SK-N-SH (cell line): ENCODE data around the gene SEC14L6. TPM values are rescaled to one million over a fixed set of nuclear protein-coding genes. Genes with fewer than 3 reads are reported as not detected.

Experiments used
- CTCF ChIA-PET: fragments of 300-600, 350-600 bp; formaldehyde crosslinking; extraction: SDS; loops from one replicate; lab custom pipeline; 2021; lab: Yijun Ruan, JAX
- POLR2A ChIA-PET: fragments of 350-600 bp; sonication (Branson Sonifier 250); formaldehyde crosslinking; extraction: SDS; loops from one replicate; lab custom pipeline; 2020; ENCODE audit warnings: antibody characterized with exemption, inconsistent platforms; lab: Yijun Ruan, JAX
- DNase-seq: peaks from one replicate; pipeline ENCODE4 v3.0.0; 2012
- H2AFZ ChIP-seq: fragments of 200-600 bp; sonication (generic); 2 replicates; pipeline ENCODE4 v1.8.1; 2016; ENCODE audit warnings: antibody characterized with exemption, mild to moderate bottlenecking, low read depth
- H3F3A ChIP-seq: fragments of 200-600 bp; sonication (generic); replicated peaks from 2 replicates; pipeline ENCODE3; 2016; ENCODE audit warnings: antibody characterized with exemption, mild to moderate bottlenecking; ENCODE audit not compliant: insufficient read depth
- H3K27ac ChIP-seq, 2 experiments: fragments of 200-500 bp in 1 of 2; fragments of 200-600 bp in 1 of 2; sonication (Bioruptor generic) in 1 of 2; sonication (generic), shearing (Covaris generic) in 1 of 2; 2 replicates each; pipeline versions ENCODE4 v1.5.1 to v1.6.1; 2014 to 2016; ENCODE audit warnings: low read depth in 2 of 2, inconsistent platforms in 1 of 2, low read length in 1 of 2, mild to moderate bottlenecking in 1 of 2, mixed read lengths in 1 of 2
- H3K27me3 ChIP-seq: fragments of 200-600 bp; sonication (generic), shearing (Covaris generic); 2 replicates; pipeline ENCODE4 v1.6.1; 2016; ENCODE audit warnings: mixed run types; ENCODE audit not compliant: insufficient read depth
- H3K36me3 ChIP-seq, 2 experiments: fragments of 200-500 bp in 1 of 2; fragments of 200-600 bp in 1 of 2; sonication (Bioruptor generic) in 1 of 2; sonication (generic) in 1 of 2; replicated peaks in 1 of 2; 2 replicates each; pipeline versions ENCODE3 to v1.5.1; 2014 to 2016; ENCODE audit warnings: low read length in 1 of 2, mild to moderate bottlenecking in 1 of 2; ENCODE audit not compliant: insufficient read depth in 2 of 2, control insufficient read depth in 1 of 2
- H3K4me1 ChIP-seq, 2 experiments: fragments of 200-500 bp in 1 of 2; fragments of 200-600 bp in 1 of 2; sonication (Bioruptor generic) in 1 of 2; sonication (generic), shearing (Covaris generic) in 1 of 2; 2 replicates each; pipeline versions ENCODE4 v1.5.1 to v1.6.1; 2014 to 2016; ENCODE audit warnings: low read depth in 1 of 2, low read length in 1 of 2, mixed run types in 1 of 2; ENCODE audit not compliant: insufficient read depth in 2 of 2, control insufficient read depth in 1 of 2
- H3K4me2 ChIP-seq: fragments of 200-600 bp; sonication (generic), shearing (Covaris generic); 2 replicates; pipeline ENCODE4 v1.6.1; 2017; ENCODE audit warnings: mixed run types
- H3K4me3 ChIP-seq, 2 experiments: fragments of 200-500 bp in 1 of 2; fragments of 200-600 bp in 1 of 2; sonication (Bioruptor generic) in 1 of 2; sonication (generic), shearing (Covaris generic) in 1 of 2; 2 replicates each; pipeline versions ENCODE4 v1.5.1 to v1.8.1; 2014 to 2016; ENCODE audit warnings: low read depth in 2 of 2, inconsistent platforms in 1 of 2, low read length in 1 of 2, mild to moderate bottlenecking in 1 of 2, mixed read lengths in 1 of 2, moderate library complexity in 1 of 2
- H3K79me2 ChIP-seq: fragments of 200-600 bp; sonication (generic); 2 replicates; pipeline ENCODE4 v1.8.1; 2017; ENCODE audit warnings: mild to moderate bottlenecking; ENCODE audit not compliant: insufficient read depth
- H3K9ac ChIP-seq: fragments of 200-600 bp; sonication (generic); 2 replicates; pipeline ENCODE4 v1.6.1; 2017; ENCODE audit warnings: mixed run types
- H3K9me2 ChIP-seq: fragments of 200-600 bp; sonication (generic); 2 replicates; pipeline ENCODE4 v1.6.1; 2017; ENCODE audit warnings: mixed run types
- H3K9me3 ChIP-seq: fragments of 200-600 bp; sonication (generic); 2 replicates; pipeline ENCODE4 v1.6.1; 2017; ENCODE audit warnings: mixed run types, mild to moderate bottlenecking, moderate library complexity
- H4K20me1 ChIP-seq: fragments of 200-600 bp; sonication (generic); 2 replicates; pipeline ENCODE4 v1.6.1; 2017; ENCODE audit warnings: mild to moderate bottlenecking, mixed run types; ENCODE audit not compliant: insufficient read depth
- CHD2 ChIP-seq: fragments of 150-350 bp; IDR thresholded peaks from 2 replicates; pipeline ENCODE4 v1.6.1; 2018; ENCODE audit warnings: low read length; ENCODE audit not compliant: partially characterized antibody
- EP300 ChIP-seq, 2 experiments: IDR thresholded peaks; 2 replicates each; pipeline versions ENCODE4 v1.4.0 to v1.6.1; 2012; ENCODE audit warnings: borderline replicate concordance in 1 of 2, low read depth in 1 of 2, low read length in 1 of 2
- EZH2phosphoT487 ChIP-seq: fragments of 200-600 bp; sonication (generic); IDR thresholded peaks from 2 replicates; pipeline ENCODE4 v1.6.1; 2017; ENCODE audit warnings: low read depth, mixed run types, mild to moderate bottlenecking, antibody characterized with exemption, moderate library complexity, borderline replicate concordance
- FOXJ3 ChIP-seq: sonication (generic); formaldehyde crosslinking; IDR thresholded peaks from 2 replicates; pipeline ENCODE4 v1.5.1; 2020; ENCODE audit warnings: mild to moderate bottlenecking, missing genetic modification reagents
- MEF2A ChIP-seq: IDR thresholded peaks from 2 replicates; pipeline ENCODE4 v1.4.0; 2012; ENCODE audit warnings: low read depth, borderline replicate concordance
- NFIC ChIP-seq: IDR thresholded peaks from 2 replicates; pipeline ENCODE4 v1.4.0; 2012; ENCODE audit warnings: borderline replicate concordance
- RAD21 ChIP-seq: IDR thresholded peaks from 2 replicates; pipeline ENCODE4 v1.6.1; 2012; ENCODE audit warnings: mild to moderate bottlenecking, low read length
- RCOR1 ChIP-seq: fragments of 150-350 bp; IDR thresholded peaks from 2 replicates; pipeline ENCODE4 v1.6.1; 2017; ENCODE audit warnings: antibody characterized with exemption, low read length
- RFX5 ChIP-seq: IDR thresholded peaks from 2 replicates; pipeline ENCODE4 v1.6.1; 2012; ENCODE audit warnings: mild to moderate bottlenecking, improper control_type of control experiment, low read length
- SIN3A ChIP-seq: IDR thresholded peaks from 2 replicates; pipeline ENCODE4 v1.6.1; 2012; ENCODE audit warnings: low read depth, mild to moderate bottlenecking, low read length, moderate library complexity, borderline replicate concordance
- WGBS: methylation state at CpG from one replicate; pipeline ENCODE4 v1.1.6; 2017; ENCODE audit warnings: low lambda C conversion rate; 5-methylcytosine and 5-hydroxymethylcytosine counted together
- polyA plus RNA-seq, 3 experiments: library from polyadenylated mRNA; depleted of rRNA; stranded (reverse); fragments of >200 nt; gene quantifications; 2 replicates each; pipeline ENCODE4 v1.2.3, GENCODE V29; 2012
- TF ChIP-seq, protein P1 (sequence below): IDR thresholded peaks from 2 replicates; pipeline ENCODE4 v1.6.1; 2012; ENCODE audit warnings: mild to moderate bottlenecking, low read depth, low read length, moderate library complexity
- TF ChIP-seq, protein P2 (sequence below): IDR thresholded peaks from 2 replicates; pipeline ENCODE4 v1.4.0; 2012; ENCODE audit warnings: low read depth, borderline replicate concordance
- TF ChIP-seq, protein P3 (sequence below): IDR thresholded peaks from 2 replicates; pipeline ENCODE4; 2012
- TF ChIP-seq, protein P4 (sequence below): IDR thresholded peaks from 2 replicates; pipeline ENCODE4 v1.4.0; 2012; ENCODE audit warnings: low read depth, borderline replicate concordance

The SEC14L6 gene
- polyA plus RNA-seq, 1 of the 3 experiments (the other 2 are of a cell fraction): not detected

DNA sequence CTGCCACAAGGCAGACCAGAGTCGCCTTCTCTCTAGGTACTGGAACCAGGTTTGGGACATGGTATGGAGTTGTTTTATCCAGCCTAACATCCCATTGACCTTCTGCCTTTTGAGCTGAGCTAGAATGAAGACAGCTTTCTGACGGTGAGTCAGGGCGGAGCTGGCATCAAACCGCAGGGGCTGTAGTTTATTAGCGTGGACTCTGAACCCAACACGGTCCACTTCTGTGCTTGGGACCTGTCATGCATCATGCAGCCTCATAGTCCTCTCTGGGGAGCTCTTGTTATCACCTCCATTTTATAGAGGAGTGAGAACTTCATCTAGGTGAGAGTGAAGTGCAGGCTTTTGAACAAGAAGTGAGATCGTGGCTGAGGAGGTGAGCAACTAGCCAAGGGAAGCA lies 19.6 kb upstream of the SEC14L6 start:
- H3K27me3 ChIP-seq: no peaks in the 10 kb centered on the region; the same call in 1 of the 2 replicates
- H3F3A ChIP-seq: no peaks in the 10 kb centered on the region
- TF ChIP-seq FOXJ3 (CRISPR knock-in tag) (no peak), CHD2 (no peak), NFIC (no peak), EZH2phosphoT487 (no peak), RFX5 (no peak), MEF2A (no peak), RCOR1 (no peak), SIN3A (no peak), EP300 (IDR thresholded peaks at IDR 0.05; ENCODE audit: borderline replicate concordance in 1 of 2, low read depth in 1 of 2, low read length in 1 of 2) (no peak), RAD21 (no peak)
- TF ChIP-seq, protein P1, sequence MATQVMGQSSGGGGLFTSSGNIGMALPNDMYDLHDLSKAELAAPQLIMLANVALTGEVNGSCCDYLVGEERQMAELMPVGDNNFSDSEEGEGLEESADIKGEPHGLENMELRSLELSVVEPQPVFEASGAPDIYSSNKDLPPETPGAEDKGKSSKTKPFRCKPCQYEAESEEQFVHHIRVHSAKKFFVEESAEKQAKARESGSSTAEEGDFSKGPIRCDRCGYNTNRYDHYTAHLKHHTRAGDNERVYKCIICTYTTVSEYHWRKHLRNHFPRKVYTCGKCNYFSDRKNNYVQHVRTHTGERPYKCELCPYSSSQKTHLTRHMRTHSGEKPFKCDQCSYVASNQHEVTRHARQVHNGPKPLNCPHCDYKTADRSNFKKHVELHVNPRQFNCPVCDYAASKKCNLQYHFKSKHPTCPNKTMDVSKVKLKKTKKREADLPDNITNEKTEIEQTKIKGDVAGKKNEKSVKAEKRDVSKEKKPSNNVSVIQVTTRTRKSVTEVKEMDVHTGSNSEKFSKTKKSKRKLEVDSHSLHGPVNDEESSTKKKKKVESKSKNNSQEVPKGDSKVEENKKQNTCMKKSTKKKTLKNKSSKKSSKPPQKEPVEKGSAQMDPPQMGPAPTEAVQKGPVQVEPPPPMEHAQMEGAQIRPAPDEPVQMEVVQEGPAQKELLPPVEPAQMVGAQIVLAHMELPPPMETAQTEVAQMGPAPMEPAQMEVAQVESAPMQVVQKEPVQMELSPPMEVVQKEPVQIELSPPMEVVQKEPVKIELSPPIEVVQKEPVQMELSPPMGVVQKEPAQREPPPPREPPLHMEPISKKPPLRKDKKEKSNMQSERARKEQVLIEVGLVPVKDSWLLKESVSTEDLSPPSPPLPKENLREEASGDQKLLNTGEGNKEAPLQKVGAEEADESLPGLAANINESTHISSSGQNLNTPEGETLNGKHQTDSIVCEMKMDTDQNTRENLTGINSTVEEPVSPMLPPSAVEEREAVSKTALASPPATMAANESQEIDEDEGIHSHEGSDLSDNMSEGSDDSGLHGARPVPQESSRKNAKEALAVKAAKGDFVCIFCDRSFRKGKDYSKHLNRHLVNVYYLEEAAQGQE: no peak
- TF ChIP-seq, protein P2, sequence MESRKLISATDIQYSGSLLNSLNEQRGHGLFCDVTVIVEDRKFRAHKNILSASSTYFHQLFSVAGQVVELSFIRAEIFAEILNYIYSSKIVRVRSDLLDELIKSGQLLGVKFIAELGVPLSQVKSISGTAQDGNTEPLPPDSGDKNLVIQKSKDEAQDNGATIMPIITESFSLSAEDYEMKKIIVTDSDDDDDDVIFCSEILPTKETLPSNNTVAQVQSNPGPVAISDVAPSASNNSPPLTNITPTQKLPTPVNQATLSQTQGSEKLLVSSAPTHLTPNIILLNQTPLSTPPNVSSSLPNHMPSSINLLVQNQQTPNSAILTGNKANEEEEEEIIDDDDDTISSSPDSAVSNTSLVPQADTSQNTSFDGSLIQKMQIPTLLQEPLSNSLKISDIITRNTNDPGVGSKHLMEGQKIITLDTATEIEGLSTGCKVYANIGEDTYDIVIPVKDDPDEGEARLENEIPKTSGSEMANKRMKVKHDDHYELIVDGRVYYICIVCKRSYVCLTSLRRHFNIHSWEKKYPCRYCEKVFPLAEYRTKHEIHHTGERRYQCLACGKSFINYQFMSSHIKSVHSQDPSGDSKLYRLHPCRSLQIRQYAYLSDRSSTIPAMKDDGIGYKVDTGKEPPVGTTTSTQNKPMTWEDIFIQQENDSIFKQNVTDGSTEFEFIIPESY: no peak
- TF ChIP-seq, protein P3, sequence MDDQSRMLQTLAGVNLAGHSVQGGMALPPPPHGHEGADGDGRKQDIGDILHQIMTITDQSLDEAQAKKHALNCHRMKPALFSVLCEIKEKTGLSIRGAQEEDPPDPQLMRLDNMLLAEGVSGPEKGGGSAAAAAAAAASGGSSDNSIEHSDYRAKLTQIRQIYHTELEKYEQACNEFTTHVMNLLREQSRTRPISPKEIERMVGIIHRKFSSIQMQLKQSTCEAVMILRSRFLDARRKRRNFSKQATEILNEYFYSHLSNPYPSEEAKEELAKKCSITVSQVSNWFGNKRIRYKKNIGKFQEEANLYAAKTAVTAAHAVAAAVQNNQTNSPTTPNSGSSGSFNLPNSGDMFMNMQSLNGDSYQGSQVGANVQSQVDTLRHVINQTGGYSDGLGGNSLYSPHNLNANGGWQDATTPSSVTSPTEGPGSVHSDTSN: no peak
- TF ChIP-seq, protein P4, sequence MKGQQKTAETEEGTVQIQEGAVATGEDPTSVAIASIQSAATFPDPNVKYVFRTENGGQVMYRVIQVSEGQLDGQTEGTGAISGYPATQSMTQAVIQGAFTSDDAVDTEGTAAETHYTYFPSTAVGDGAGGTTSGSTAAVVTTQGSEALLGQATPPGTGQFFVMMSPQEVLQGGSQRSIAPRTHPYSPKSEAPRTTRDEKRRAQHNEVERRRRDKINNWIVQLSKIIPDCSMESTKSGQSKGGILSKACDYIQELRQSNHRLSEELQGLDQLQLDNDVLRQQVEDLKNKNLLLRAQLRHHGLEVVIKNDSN: no peak
- H3K9ac ChIP-seq: no peak overlapping the region
- no peak for DNase-seq
- H3K4me1 ChIP-seq: peaks cover 0 to 19% of the 10 kb centered on the region in 2 experiments; a peak in 1 of 4 replicates
- ChIA-PET POLR2A (interaction anchor here (1.1 kb wide), 1 partner anchor 9 kb away, joined by 3 read pairs; no protein-coding TSS in a partner anchor), CTCF (interaction anchor here (0.7 to 1.3 kb wide), 2 partner anchors 26 to 584 kb away, joined by 3 read pairs; no protein-coding TSS in a partner anchor)
- no peak overlapping the region for H3K4me3 ChIP-seq
- H3K4me2 ChIP-seq: no peak overlapping the region
- H3K36me3 ChIP-seq: no peaks in the 10 kb centered on the region
- no peaks in the 10 kb centered on the region for H3K79me2 ChIP-seq
- H3K27ac ChIP-seq: no peak overlapping the region
- H3K9me3 ChIP-seq: no peaks in the 10 kb centered on the region
- no peak overlapping the region for H2AFZ ChIP-seq
- no peaks in the 10 kb centered on the region for H3K9me2 ChIP-seq
- no peaks in the 10 kb centered on the region for H4K20me1 ChIP-seq
- 79% methylated on average over 7 of the region's 7 CpGs for WGBS
